Stimulated activated CD4-positive, alpha-beta T cell treated with anti-CD3 and anti-CD28 coated beads, Interleukin-4, amount 100 ng/mL, for 24 hours (primary cell): Measurements from ENCODE around the gene PRDM16.

Experiments used
- DNase-seq: peaks from one replicate; pipeline ENCODE4 v3.0.0-alpha.2; 2020

PRDM16 gene

DNA sequence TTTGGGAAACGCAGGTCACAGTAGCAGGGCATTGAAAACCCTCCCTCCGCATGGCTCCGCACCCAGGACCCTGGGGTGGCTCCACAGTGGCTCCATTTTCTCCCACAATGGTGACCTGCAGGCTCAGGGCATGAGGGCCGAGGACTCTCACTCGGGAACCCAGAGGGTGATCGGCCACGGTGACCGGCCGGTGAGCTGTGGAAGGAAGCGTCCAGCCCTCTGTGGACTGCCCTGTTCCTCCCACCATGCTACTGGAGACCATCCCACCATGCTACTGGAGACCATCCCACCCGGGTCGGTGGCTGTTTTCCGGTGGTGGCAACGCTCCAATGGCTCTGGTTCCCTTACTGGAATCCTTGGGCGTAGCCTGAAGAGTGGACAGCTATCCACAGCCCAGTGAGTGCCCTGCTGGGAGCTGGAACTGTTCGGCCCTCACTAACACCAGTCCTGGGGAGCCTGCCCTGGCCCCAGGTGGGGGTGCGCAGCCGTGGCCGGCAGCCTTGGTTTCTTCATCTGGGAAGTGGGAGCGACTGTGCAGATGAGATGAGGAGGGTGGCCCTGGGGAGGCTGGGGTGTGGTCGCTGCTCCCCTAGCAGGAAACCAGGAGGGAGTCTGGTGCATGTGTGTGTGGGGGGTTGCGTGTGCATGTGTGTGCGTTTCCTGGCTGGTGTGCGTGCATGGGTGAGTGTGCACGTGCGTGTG is 59.6 kb downstream of the PRDM16 start:
- no peak for DNase-seq

DNA sequence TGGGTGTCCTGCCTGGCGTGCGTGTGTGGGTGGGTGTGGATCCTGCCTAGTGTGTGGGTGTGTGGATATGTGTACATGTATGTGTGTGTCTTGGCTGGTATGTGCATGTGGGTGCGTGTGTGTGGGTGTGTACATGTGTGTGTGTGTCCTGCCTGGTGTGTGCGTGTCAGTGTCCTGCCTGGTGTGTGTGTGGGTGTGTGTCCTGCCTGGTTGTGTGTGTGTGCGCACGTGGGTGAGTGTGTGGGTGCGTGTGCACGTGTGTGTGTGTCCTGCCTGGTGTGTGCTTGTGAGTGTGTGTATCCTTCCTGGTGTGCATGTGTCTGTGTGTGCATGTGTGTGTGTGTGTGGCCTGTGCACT is 60.1 kb downstream of the PRDM16 start:
- DNase-seq = no peak

DNA sequence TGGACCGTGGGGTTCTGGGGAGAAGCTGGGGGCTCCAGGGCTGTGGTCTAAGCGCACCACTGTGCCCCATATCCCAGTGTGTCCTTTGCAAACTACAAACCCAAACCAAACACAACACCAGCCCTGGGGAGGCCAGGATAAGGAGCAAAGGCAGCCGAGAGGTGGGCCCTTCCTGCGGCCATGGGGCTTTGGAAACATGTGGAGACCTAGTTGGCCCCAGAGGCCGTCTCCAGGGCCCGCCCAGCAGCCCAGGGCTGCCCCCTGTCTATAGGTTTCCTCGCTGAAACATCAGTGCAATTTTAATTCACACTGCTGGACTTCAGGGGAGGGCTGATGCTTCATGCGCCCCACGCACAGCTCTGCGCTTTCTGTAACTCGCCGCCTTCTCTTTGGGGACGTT is 61.3 kb downstream of the PRDM16 start:
- DNase-seq = no peak

DNA sequence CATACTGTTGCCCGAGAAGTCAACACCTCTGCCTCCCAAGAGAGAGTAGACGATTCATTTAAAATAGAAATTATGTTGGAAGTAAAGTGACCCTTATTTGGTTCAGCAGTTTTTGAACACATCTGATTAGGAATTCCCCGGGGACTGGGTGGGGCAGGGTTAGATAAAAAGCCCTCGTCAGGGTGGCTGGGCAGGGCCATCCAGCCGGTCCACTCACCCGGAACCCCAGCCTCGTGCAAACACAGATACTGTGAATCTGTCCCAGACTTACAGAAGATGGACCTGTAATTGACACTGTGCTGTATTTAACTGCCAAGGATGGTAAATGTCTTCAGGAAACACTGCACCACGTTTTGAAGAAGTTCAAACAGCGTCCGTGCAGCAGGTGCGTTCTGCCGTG is 63.7 kb downstream of the PRDM16 start:
- DNase-seq = no peak

DNA sequence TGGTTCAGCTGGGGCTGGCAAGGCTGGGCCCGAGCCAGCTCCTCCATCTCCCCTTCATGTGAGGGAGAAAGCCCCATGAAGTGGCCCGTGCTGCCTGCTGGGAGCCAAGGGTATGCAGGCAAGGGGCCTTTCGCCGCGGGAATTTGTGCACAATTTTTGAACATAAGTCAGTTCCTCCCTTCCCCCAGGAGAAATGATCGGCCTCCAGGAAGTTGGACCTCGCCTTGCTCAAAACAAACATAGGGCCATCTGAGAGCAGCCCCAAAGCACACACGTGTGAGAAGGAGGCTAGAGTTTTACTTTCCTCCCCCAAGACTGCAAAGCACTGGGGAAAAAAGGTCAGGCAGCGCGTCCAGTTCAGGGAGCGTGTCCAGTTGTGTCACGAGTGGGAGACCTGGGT is 64.7 kb downstream of the PRDM16 start:
- DNase-seq = no peak

DNA sequence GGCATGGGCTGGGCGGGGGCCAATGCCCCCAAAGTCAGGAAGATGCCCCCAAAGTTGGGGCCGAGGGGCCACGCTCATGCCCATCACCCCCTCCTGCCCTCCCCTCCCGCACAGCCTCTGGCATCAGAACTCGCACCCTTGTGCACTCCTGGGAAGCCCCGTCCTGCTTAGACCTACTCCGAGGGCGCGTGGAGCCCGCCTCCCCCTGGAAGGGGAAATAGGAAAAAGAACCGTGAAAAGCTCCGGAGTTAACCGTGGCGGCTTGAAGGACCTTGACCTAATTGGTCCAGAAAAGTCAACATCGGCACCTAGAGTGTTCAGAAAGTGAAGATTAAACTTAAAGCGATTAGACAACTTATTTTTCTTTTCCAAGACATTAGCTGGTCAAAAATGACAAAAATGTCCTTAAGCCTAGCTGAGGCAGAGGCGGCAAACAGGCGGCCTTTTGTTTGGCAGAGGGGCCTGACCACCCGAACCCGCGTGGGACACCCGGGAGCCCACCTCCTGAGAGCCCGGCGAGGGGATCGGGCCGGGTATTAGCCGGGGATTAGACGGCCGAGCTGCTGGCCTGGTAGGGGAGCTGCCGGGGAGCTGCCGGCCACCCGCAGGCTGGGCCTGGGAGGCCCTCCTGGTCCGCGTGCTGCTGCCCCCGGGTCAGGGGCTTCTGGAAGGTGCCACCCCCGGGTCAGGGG is 65.5 kb downstream of the PRDM16 start:
- DNase-seq = no peak

DNA sequence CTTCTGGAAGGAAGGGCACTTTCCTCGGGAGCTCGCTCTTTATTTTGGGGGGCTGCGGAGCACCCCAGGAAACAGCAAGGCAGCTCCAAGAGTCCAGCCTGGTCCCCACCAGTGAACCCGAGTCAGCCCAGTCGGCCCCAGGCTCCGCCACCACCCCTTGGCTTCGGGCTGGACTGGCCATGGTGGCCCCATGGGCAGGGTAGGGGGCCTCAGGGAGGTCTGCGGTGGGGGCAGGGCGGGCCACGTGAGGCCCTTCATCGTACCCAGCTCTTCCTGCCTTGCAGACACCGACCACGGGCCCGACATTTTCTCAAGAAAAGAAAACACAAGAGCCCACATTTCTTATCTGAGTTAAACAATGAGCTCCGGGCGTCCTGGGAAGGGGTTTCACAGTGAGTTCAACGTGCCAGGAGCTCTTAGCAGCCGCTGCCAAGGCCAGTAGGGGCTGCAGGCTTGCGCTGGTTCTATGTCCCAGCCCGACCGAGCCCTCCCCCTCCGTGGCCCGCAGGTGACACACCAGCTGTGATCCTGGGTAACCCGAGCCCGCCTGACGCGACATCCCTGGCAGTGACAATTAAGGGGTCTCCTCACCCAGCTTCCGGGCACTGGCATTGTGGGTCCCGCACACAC is 66.2 kb downstream of the PRDM16 start:
- DNase-seq = no peak

DNA sequence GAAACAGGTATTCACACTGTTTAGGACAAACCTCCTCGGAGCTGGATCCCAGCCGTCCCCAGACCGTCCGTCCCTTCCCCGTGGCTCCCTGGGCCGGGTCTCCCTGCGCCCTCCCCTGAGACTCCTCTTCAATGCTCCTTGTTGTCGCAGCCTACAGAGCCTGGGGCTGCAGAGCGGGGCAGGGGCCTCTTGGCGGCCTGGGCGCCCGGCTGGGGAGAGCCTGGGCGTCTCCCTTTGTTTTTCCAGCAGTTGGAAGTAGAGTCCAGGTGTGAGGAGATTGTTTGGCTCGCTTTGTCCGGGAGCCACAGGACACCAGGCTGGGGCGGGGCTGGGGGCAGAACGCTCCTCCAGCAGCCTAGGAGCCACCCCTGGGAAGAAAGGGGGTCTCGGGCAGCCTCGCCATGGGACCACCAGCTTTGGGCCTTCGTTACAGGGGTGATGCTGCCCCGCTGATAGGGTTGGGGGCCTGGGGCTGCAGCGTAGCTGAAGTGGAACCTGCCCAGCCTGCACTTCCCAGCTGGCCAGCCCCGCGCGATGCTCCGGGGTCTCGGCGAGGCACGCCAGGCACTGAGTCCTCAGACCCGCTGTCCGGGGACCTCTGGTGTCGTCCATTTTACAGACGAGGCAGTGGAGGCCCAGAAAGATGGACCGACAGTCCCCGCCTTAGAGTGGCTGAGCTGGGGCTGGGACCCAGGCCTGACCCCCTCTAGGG is 66.9 kb downstream of the PRDM16 start:
- no peak for DNase-seq

DNA sequence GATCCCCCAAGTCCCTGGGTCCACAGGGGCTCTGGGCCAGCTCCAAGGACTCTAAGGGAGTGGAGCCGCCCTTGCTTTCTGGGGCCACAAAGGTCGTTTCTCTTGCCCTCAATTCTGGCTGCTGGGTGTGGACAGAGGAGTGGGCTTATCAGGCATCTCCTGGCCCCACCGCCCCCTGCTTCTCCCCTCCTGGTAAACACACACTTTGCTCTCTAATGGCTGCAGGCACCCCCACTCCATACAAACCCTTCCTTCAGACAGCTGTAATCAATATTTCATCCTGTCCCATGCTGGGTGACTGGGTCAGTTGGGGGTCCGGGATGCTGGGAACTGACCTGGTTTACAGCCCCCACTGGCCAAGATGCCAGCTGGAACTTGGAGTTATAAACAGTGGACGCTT is 67.5 kb downstream of the PRDM16 start:
- DNase-seq = no peak

DNA sequence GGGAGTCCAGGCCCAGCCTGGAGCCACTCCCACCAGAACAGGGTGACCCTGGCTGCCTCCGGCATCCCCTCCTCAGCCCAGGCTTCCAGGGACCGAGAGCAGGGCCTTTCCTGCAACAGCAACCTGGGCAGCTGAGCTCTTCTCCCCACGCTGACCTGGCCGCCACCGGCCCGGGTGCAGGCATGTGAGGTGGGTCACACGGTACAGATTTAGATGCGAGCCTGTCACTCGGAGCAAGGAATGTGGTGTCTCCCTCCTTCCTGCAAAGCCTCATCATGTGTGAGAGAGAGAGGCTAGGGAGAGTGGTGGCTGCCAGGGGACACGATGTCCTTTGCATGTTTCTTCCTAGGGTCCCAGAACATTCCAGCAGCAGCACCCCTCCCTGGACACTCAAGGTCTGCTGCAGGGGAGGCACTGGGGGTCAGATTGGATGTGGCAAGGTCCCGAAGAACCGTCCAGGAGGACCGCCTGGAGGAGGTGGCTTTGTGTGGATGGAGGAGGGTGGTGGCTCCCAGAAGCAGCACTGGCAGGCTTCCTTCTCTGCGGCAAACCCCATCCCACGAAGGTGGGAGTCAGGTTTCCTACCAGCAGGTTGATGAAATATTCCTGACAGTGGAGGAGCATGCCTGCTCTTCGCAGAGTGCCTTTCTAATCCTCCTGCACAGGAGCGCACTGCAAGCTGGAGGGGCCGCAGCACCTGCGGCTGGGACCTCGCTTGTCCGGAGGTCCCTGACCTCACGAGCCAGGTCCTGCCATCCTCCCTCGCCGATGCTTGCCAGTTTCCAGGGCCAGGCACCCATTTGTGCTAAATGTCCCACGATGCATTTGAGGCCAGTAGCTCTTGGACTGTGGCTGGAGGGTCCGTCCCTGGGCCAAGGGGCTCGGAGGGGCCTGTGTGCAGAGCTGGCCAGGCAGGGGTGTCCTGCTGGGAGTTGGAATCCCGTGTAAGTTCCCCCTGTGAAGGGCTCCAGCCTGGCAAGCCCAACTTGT is 68.4 kb downstream of the PRDM16 start:
- no peak for DNase-seq

DNA sequence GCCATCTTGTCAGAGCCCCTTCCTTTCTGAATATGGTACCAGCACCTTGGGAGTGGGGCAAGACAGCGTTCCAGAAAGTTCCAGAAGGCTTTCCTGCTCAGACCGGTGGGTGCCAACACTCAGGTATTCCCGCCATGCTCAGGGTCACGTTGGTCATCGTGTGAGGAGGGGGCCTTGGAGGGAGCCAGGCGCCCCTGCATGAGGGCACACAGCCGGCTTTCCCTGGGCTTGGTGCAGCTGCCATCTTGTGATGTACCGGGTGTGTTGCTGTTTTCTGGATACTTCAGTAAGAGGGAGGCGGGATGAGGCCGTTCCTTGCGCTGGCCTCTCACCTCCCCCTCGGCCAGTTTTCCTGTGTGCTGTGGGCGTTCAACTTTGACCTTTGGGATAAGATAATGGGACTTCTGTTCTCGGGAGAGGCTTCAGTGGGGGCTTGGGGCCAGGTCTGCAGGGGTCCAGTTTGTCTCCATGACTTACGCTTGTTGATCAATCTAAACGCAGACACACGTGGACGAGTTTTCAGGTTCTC is 69.7 kb downstream of the PRDM16 start:
- no peak for DNase-seq

DNA sequence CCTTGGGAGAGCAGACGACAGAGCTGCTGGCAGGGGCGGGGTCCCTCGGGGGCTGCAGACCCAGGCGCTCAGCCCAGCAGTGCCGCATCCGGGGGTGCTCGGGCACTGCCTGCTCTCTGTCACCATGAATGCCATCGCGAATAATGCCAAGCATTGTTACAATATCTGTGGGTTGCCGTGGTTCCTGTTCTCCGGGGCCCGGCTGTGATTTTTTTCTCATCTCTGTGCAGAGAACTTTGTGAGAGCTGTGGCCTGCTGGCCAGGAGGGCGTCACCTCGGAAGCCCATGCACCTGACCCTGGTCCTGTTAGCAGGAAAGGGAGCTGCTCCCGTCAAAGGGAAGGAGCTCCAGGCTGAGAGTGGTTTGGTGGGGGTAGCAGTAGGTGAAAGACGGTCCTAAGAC is 70.4 kb downstream of the PRDM16 start:
- no peak for DNase-seq

DNA sequence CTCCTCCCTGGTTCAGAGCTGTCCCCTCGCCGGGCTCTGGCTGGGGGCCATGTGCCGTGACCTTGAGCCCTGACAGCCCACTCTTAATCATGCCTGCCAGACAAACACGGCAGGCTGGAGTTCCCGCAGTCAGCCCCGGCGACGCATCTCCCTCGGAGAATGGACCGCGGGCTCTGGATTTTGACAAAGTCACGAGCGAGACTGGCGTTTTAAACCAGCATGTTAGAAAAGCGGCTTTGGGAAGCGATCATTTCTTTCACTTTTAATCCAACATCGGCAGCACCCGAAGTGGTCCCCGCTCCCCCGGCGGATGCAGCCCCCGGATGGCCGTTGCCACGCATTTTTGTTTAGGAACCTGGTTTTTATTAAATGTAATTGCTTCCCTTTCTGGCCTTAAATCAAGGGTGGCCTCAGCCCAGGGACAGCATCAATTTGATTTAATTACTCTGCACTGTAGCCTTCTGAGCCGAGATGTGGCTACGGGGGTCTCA is 70.9 kb downstream of the PRDM16 start:
- no peak for DNase-seq

DNA sequence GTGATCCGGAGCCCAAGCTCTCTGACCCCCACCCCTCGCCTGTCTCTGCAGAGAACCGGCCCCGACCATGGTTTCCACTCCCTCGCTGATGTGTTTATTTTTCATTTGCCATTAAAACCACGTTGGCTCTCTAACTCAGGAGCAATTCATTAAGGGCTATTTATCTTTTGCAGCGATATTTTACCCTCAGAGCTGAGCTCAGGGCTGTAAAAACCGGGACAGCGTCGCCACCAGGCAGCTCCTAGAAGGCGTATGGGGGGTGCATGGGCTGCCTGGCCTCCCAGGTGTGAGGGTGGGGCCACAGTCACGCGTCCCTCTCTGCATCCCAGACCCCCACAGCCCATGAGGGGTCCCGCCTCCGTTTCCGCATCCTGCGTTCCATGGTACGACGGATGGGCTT is 71.4 kb downstream of the PRDM16 start:
- DNase-seq = no peak

DNA sequence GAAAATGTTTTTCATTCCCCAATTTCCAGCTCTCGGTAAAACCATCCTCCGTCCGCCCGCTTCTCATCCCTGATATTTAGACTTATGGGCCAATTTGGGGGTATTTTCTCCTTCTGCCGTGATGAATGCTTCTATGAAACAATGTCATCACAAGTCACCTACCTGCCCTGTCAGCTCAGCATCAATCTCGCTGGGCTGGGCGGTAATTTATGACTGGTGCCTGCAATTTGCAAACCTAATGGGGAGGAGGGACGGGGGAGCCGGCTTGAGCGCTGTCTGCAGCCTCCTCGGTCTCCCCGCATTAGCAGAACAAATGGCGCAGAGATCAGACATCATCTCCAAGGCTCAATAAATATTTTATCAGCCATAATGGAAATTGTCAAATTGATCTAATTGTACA is 72.1 kb downstream of the PRDM16 start:
- DNase-seq = no peak

DNA sequence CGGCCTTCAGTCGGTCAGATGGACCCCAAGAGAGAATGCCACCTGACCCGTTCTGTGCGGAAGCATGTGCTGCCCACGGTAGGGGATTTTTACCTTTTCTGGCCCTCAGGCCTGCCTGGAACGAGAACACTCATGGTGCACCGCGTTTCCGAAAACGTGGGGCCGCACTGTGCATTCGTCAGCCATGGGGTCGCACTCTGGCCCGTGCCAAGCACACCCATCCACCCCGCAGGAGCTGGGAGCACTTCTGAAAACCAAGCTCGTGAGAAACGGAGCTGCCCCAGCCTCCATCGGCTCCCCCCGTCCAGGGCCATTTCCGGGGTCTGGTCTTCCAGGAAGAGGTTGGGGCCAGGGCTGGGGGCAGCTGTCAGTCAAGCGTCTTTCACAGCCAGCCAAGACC is 72.8 kb downstream of the PRDM16 start:
- no peak for DNase-seq

DNA sequence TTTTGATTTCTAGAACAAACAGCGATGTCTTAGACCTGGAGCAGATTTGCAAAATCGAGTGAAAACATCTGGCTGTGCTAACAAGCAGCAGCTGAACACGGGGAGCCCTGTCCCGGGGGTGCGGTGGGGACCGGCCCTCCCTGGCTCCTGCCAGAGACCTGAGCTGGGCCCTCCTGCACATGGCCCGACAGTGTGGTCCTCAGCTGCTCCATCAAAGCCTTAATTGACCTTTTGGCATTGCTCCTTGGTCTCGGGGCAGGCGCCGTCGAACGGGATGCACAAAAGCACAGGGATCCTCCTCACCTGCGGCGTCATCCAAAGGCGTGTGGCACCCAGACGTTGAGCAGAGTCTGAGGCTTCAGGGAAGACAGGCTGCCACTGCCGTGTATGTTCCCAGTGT is 73.2 kb downstream of the PRDM16 start:
- no peak for DNase-seq

DNA sequence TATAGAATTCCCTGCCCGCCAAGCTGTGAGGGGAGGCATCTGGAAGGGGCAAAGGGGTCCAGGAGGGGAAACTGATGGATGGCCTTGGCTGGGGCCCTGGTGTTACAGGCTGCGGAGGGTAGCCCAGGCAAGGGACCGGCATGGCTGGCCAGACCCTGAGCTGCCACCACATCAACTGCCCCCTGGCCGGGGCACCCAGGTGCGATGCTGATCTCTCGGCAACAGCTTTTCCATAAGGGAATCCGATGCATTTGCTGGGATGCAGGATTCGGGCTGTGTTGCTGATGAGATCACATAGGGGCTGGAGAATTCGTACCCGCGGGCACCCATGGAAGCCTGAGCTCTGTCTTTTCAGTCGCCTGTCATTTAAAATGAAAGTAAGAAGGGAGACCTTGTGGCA is 73.7 kb downstream of the PRDM16 start:
- DNase-seq = no peak

DNA sequence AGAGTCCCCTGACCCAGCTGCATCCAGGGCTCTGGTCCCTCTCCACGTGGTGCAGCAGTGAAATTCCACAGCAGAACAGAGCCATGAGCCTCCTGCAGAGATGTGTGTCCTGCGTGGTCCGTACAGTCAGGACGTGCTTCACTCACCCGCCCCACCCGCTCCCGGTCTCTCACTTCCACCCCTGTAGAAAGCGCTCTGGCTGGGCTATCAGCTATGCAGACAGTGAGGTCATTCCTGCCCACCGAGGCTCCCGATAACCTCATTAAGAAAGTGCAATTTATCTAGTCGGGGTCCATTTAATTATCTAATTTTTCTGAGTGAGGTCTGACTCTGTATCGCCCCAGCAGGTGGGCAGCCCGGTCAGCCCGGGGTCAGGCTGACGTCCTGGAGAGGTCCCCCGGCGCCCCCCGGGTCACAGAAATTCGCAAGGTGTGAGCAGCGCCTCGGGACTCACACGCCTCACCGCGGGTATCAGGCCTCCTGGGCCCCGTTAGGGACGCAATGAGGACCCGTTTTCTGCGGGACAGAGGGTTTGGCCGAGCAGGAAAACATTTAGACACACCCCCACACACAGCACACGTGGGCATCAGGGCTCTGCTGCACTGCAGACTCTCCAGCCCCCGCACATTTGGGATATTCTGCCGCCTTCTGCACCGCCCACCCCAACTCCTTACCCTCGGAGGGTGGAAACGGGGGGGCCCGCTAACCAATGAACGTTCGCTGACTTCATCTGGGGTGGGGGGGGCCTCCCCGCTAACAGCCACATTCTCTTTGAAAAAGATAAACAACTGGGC is 76.7 kb downstream of the PRDM16 start:
- DNase-seq = no peak

DNA sequence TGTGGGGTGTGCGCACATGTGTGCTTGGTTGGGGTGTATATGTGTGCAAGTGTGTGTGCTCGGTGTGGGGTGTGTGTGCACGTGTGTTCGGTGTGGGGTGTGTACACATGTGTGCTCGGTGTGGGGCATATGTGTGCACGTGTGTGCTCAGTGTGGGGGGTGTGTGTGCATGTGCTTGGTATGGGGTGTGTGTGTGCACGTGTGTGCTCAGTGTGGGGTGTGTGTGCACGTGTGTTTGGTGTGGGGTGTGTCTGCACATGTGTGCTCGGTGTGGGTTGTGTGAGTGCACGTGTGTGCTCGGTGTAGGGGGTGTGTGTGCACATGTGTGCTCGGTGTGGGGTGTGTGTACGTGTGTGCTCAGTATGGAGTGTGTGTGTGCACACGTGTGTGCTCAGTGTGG is 77.5 kb downstream of the PRDM16 start:
- no peak for DNase-seq

DNA sequence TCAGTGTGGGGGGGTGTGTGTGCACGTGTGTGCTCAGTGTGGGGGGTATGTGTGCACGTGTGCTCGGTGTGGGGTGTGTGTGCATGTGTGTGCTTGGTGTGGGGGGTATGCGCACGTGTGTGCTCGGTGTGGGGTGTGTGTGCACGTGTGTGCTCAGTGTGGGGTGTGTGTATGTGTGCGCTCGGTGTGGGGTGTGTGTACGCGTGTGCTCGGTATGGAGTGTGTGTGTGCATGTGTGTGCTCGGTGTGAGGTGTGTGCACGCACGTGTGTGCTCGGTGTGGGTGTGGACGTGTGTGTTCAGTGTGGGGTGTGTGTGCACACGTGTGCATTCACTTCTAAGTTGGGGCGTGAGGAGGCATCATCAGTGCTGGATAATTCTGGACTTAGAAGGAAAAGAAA is 77.9 kb downstream of the PRDM16 start:
- no peak for DNase-seq
